GM20000 (cell line): ENCODE measurements around the gene RASL12.

Experiments
- DNase-seq: peaks from one replicate; pipeline ENCODE4 v3.0.0; 2012; ENCODE audit warnings: low spot score
- TF ChIP-seq, protein P1 (sequence below): IDR thresholded peaks from 2 replicates; pipeline ENCODE4 v1.5.1; 2012; ENCODE audit warnings: mild to moderate bottlenecking, control low read depth; ENCODE audit errors: extremely low read depth, missing control alignments

Gene RASL12

DNA sequence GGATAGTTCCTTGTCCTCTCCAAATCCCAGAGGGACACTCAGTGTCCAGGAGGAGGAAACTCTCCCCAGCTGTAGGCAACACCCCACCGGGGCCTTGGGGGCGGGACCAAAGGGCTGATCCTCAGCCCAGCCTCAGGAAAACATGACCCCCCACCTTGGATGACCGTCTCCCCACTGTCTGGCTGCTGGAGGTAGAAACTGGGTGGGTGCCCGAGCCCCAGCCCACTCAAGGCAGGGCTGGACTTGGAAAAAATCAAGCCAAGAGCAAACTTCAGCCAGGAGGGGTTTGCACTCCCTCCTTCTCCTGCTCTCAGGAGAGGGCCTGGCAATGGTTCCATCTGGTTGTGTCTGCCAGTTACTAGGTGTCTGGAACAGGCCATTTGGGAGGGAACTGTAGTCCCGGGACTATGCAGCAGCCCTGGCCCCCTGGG, 3.6 kb upstream of the RASL12 start:
- no peak for DNase-seq
- TF ChIP-seq, protein P1, sequence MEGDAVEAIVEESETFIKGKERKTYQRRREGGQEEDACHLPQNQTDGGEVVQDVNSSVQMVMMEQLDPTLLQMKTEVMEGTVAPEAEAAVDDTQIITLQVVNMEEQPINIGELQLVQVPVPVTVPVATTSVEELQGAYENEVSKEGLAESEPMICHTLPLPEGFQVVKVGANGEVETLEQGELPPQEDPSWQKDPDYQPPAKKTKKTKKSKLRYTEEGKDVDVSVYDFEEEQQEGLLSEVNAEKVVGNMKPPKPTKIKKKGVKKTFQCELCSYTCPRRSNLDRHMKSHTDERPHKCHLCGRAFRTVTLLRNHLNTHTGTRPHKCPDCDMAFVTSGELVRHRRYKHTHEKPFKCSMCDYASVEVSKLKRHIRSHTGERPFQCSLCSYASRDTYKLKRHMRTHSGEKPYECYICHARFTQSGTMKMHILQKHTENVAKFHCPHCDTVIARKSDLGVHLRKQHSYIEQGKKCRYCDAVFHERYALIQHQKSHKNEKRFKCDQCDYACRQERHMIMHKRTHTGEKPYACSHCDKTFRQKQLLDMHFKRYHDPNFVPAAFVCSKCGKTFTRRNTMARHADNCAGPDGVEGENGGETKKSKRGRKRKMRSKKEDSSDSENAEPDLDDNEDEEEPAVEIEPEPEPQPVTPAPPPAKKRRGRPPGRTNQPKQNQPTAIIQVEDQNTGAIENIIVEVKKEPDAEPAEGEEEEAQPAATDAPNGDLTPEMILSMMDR, result no peak

- TF ChIP-seq, protein P1, result no peak
- no peak for DNase-seq
Observed at GRCh38 chr15:65069779-65070546, 2.2 kb upstream of the RASL12 start.

- TF ChIP-seq, protein P1, result no peak
- DNase-seq, result no peak
Observed at GRCh38 chr15:65069179-65069578, 1.4 kb upstream of the RASL12 start.

DNA sequence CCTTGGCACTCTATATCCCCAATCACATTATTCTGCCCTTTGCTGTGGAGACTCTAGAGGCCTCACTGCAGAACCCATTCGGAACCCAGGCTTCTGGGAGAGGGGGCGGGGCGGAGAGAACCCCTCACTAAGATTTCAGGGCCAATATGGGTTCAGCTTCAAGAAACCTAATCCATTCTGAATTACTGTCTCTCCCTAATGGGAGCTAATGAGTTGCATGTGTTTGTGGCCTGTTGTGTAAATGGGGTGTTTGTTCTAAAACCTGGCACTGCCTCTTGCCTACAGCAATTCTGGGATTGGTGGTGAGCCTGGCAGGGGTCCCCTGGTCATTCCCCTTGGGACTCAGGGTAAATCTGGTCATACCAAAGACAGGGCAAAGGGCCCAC, 605 bp upstream of the RASL12 start:
- DNase-seq, result no peak
- TF ChIP-seq, protein P1, result no peak

- TF ChIP-seq, protein P1, result no peak
Observed at GRCh38 chr15:65067317-65067644, 510 bp downstream of the RASL12 start.

DNA sequence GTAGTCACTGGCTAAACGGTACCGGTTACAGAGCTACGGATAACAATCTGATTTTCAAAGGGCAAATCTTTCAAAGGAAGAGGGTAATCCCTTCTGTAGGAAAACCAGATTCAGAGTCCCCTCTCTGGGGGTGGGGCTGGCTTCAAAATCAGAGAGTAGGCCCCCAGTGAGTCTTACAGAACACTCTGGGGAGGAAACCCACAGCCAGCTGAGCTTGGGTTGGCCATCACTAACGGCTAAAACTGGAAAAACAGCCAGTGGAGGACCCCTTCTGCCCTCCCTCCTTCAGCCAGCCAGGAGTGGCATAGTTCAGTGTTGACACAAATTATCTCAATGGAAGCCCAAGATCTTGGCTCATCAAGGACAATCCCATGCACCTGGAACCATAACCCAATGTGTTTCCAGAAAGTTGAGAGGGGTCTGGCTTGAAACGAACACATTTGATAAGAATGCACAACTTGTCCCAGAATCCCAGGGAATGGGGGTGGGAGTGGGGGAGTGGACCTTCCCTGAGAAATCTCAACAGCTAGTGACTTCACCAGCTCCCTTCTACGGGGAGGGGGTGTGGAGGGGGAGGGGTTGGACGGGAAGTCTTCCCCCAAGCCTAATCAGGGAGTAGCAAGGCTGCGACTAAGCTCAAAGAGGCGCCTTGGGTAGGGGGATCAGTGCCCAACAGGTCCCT, 1.0 kb downstream of the RASL12 start:
- TF ChIP-seq, protein P1, result no peak

More at GRCh38 chr15:65067317-65067644, 510 bp downstream of the RASL12 start:
- DNase-seq, result no peak

DNA sequence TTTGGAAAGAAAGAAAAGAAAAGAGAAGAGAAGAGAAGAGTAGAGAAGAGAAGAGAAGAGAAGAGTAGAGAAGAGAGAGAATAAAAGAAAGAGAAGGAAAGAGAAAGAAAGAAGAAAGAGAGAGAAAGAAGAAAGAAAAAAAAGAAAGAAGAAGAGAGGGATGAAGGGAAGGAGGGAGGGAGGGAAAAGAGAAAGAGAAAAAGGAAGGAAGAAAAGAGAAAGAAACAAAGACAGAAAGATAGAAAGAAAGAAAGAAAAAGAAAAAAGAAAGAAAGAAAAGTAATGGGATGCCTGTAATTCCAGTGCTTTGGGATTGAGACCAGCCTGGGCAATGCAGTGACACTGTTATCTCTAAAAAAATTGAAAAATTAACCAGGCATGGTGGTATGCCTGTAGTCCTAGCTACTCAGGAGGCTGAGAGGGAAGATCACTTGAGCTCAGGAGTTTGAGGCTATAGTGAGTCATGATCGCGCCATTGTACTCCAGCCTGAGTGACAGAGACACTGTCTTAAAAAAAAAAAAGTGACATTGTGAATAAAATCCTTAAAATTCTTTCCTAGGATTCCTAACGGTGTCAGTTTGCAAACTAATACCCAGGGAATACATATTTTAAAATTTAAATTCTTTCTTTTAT, 1.7 kb downstream of the RASL12 start:
- TF ChIP-seq, protein P1, result no peak
- no peak for DNase-seq

More for the DNA sequence above, 1.0 kb downstream of the RASL12 start:
- DNase-seq, result no peak
